Parathyroid adenoma (tissue), 2 donors: Measurements from ENCODE around the gene BAG5.
"Not testable (repeated sequence)": the region's sequence is repeated elsewhere in the genome, so short reads cannot be mapped to it uniquely, and the experiment has no call there.

ENCODE experiments used
- H2AFZ ChIP-seq: fragments of 300-600 bp; sonication (generic); one replicate; pipeline ENCODE4 v1.7.0; 2017; ENCODE audit warnings: antibody characterized with exemption, mild to moderate bottlenecking
- H3K27ac ChIP-seq: fragments of 300-600 bp; sonication (generic); one replicate; pipeline ENCODE4 v1.7.0; 2017
- H3K27me3 ChIP-seq: fragments of 300-600 bp; sonication (generic); one replicate; pipeline ENCODE4 v1.7.0; 2017; ENCODE audit warnings: low read length; ENCODE audit not compliant: control insufficient read depth, insufficient read depth
- H3K36me3 ChIP-seq: fragments of 300-600 bp; sonication (generic); one replicate; pipeline ENCODE4 v1.7.0; 2017; ENCODE audit warnings: low read length; ENCODE audit not compliant: control insufficient read depth, insufficient read depth
- H3K4me1 ChIP-seq: fragments of 300-600 bp; sonication (generic); one replicate; pipeline ENCODE4 v1.7.0; 2017; ENCODE audit warnings: control low read depth
- H3K4me2 ChIP-seq: fragments of 300-600 bp; sonication (generic); one replicate; pipeline ENCODE4 v1.7.0; 2017; ENCODE audit warnings: low read length
- H3K4me3 ChIP-seq: fragments of 300-600 bp; sonication (generic); one replicate; pipeline ENCODE4 v1.7.0; 2017; ENCODE audit warnings: low read depth, low read length
- H3K79me2 ChIP-seq: fragments of 300-600 bp; sonication (generic); one replicate; pipeline ENCODE4 v1.7.0; 2017; ENCODE audit warnings: control low read depth
- H3K9ac ChIP-seq: fragments of 300-600 bp; sonication (generic); one replicate; pipeline ENCODE4 v1.7.0; 2017; ENCODE audit warnings: mild to moderate bottlenecking
- H3K9me3 ChIP-seq: fragments of 300-600 bp; sonication (generic); one replicate; pipeline ENCODE4 v1.7.0; 2017; ENCODE audit warnings: low read length; ENCODE audit not compliant: control insufficient read depth
- TF ChIP-seq, protein P1 (sequence below): fragments of 300-600 bp; sonication (generic); IDR thresholded peaks from one replicate; pipeline ENCODE4 v1.7.0; 2017; ENCODE audit warnings: antibody characterized with exemption, mild to moderate bottlenecking
- donor health status: primary hyperparathyroidism.

Gene BAG5

DNA sequence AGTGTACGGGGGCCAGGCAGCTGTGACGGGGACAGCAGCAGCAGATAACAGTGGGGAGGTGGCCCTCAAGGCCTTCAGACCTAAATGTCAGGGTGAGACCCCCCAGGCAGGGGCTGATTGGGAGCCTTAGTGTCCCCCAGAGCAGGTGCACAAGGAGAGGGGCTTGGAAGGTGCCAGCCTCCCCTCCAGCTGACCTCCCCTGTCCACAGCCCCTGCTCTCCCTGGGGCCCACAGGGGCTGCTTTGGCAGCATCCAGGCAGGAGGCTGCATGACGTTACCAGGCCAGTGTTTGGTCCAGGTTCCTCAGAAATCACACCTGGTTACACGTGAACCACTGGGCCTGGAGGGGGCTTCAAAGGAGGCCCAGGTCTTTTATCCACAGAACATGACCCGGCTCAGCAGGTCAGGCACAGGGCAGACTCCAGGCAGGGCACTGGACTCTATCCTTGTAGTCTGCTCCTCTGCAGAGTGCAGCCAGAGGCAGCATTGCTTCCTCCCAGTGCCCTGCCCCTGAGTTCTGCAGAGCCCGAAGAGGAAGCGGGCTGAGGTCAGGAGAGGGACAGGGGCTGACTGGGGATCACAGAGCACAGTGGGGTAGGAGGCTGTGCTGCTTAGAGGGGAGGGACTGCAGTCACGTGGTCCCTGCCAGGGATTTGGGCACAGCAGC is 36.1 kb downstream of the BAG5 start:
- no peak overlapping the region for H3K4me3 ChIP-seq
- H3K4me2 ChIP-seq: no peak overlapping the region
- TF ChIP-seq, protein P1, sequence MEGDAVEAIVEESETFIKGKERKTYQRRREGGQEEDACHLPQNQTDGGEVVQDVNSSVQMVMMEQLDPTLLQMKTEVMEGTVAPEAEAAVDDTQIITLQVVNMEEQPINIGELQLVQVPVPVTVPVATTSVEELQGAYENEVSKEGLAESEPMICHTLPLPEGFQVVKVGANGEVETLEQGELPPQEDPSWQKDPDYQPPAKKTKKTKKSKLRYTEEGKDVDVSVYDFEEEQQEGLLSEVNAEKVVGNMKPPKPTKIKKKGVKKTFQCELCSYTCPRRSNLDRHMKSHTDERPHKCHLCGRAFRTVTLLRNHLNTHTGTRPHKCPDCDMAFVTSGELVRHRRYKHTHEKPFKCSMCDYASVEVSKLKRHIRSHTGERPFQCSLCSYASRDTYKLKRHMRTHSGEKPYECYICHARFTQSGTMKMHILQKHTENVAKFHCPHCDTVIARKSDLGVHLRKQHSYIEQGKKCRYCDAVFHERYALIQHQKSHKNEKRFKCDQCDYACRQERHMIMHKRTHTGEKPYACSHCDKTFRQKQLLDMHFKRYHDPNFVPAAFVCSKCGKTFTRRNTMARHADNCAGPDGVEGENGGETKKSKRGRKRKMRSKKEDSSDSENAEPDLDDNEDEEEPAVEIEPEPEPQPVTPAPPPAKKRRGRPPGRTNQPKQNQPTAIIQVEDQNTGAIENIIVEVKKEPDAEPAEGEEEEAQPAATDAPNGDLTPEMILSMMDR: no peak
- H3K36me3 ChIP-seq: no peaks in the 10 kb centered on the region
- H2AFZ ChIP-seq: no peak overlapping the region
- H3K27me3 ChIP-seq: no peaks in the 10 kb centered on the region
- H3K4me1 ChIP-seq: peaks cover 8% of the 10 kb centered on the region
- H3K27ac ChIP-seq: no peak overlapping the region
- no peaks in the 10 kb centered on the region for H3K9me3 ChIP-seq
- H3K79me2 ChIP-seq: peaks cover 10% of the 10 kb centered on the region
- H3K9ac ChIP-seq: no peak overlapping the region

DNA sequence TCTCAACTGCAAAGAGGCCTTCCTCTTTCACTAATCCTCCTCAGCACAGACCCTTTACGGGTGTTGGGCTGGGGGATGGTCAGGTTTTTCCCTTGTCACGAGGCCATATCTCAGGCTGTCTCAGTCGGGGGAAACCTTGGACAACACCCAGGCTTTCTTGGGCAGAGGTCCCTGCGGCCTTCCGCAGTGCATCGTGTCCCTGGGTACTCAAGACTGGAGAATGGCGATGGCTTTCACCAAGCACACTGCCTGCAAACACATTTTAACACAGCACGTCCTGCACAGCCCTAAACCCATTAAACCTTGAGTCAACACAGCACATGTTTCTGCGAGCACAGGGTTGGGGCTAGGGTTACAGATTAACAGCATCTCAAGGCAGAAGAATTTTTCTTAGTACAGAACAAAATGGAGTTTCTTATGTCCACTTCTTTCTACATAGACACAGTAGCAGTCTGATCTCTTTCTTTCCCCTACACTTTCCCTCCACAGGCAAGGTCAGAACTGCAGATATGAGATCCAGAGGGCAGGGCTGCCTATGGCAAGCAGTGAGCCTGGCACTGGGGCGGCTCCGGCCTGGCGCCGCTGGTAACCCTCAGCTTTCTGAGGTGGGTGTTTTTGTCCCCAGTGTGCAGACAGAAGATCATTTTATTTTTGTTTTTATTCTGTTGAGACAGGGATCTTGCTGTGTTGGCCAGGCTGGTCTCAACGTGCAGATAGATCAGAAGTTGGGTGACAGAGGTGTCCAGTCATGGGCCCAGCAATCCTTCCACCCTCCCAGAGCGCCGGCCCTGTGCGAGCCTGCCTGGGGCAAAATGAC is 36.8 kb downstream of the BAG5 start:
- not testable (repeated sequence) for H3K79me2 ChIP-seq

DNA sequence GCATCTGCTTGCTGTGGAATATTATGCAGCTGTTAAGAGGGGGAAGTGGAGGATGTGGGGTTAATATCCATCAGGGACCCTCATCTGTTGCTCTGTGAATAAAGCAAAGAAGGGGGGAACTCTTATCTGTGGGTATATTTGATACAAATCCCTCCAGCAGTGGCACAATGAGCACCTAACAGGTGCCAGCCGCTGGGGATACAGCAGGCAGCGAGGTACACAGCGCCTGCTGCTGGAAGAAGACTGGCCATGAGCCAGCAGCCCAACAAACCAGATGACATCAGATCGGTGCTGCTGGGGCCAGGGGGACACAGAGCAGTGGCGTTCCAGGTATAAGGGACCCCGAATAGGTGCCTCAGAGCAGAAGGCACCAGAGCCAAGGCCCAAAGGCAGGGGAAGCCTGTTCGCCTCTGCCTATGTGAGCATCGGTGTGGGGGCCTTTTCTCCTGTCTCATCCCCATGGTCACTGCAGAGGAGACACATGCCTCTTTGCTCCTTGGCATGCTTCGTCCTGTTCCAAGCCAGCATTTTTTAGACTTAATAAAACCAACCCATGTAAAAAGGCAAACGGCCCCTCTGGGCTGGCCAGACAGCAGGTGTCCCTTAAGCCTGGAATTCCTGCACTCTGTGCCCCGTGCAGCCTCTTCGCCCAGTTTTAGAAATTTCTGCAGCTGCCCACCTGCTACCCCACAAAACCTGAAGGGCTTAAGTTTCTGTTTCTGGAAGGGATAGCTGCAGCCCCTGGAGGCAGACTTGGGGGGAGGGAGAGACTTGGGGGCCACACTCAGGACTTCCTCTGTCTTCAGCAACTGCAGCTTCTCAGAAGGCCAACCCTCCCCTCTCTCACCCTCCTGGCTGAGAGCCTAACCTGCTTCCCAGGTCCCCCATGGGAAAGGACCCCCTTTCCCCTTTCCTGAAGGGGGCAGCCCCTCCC is 38.2 kb downstream of the BAG5 start:
- H3K79me2 ChIP-seq: peaks cover 7% of the 10 kb centered on the region
- no peaks in the 10 kb centered on the region for H3K36me3 ChIP-seq
- no peak overlapping the region for H3K9ac ChIP-seq
- no peaks in the 10 kb centered on the region for H3K27me3 ChIP-seq
- no peak overlapping the region for H3K27ac ChIP-seq
- H3K9me3 ChIP-seq: no peaks in the 10 kb centered on the region
- H3K4me3 ChIP-seq: no peak overlapping the region
- no peak overlapping the region for H2AFZ ChIP-seq
- TF ChIP-seq, protein P1: no peak
- H3K4me2 ChIP-seq: no peak overlapping the region
- H3K4me1 ChIP-seq: peaks cover 15% of the 10 kb centered on the region

More for the DNA sequence above, 36.8 kb downstream of the BAG5 start:
- H3K4me2 ChIP-seq, H3K9me3 ChIP-seq, H3K4me3 ChIP-seq, H3K27ac ChIP-seq, H3K36me3 ChIP-seq, H3K9ac ChIP-seq, H3K4me1 ChIP-seq, H3K27me3 ChIP-seq, H2AFZ ChIP-seq: not testable (repeated sequence)

DNA sequence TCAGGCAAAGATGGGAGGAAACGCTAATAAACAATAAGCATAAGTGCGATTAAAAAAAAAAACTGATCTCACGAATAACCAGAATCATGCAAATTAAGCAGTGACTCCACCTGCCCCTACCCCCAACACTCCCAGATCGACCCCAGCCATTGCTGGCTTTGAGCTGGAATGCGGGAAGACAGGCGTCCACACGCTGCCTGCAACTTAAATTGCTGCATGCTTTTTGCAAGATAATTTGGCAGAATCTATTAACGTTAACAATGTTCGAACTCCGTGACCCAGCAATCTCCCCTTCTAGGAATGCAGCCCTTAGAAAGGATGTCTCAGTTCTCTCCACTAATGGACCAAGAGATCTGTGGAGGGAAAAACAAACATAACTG is 38.9 kb downstream of the BAG5 start:
- Histone ChIP-seq H3K27me3 (no peaks in the 10 kb centered on the region), H3K4me3 (no peak overlapping the region), H3K27ac (no peak overlapping the region)

More for the DNA sequence above, 38.9 kb downstream of the BAG5 start:
- Histone ChIP-seq H3K9ac (no peak overlapping the region), H3K4me2 (no peak overlapping the region), H3K36me3 (no peaks in the 10 kb centered on the region), H3K4me1 (peaks cover 22% of the 10 kb centered on the region), H2AFZ (no peak overlapping the region), H3K79me2 (peaks cover 6% of the 10 kb centered on the region), H3K9me3 (no peaks in the 10 kb centered on the region)
- TF ChIP-seq, protein P1: no peak
